Endodermal cell (in vitro differentiated cells): ENCODE measurements around the gene YIPF7. TPM values are rescaled to one million over a fixed set of nuclear protein-coding genes. Genes with fewer than 3 reads are reported as not detected.

Experiments used
- DNase-seq: peaks from one replicate; pipeline ENCODE4 v3.0.0-alpha.2; 2017
- H3K27ac ChIP-seq: 2 replicates; pipeline ENCODE4 v1.5.1; 2013; ENCODE audit warnings: mild to moderate bottlenecking, low read depth, low read length, moderate library complexity
- H3K27me3 ChIP-seq: 2 replicates; pipeline ENCODE4 v1.6.1; 2013; ENCODE audit warnings: mild to moderate bottlenecking, low read length, moderate library complexity; ENCODE audit not compliant: insufficient read depth, control insufficient read depth, poor library complexity, severe bottlenecking
- H3K36me3 ChIP-seq: 2 replicates; pipeline ENCODE4 v1.7.0; 2013; ENCODE audit warnings: mild to moderate bottlenecking, low read length, moderate library complexity; ENCODE audit not compliant: control insufficient read depth, insufficient read depth
- H3K4me1 ChIP-seq: one replicate; pipeline ENCODE4 v1.7.0; 2013; ENCODE audit warnings: low read length; ENCODE audit not compliant: control insufficient read depth, insufficient read depth
- H3K4me3 ChIP-seq: 2 replicates; pipeline ENCODE4 v1.5.1; 2013; ENCODE audit warnings: mild to moderate bottlenecking, low read length, moderate library complexity
- H3K9ac ChIP-seq: 2 replicates; pipeline ENCODE4 v1.6.1; 2013; ENCODE audit warnings: mild to moderate bottlenecking, low read length, moderate library complexity; ENCODE audit not compliant: poor library complexity, severe bottlenecking; ENCODE audit errors: extremely low read depth
- H3K9me3 ChIP-seq: 2 replicates; pipeline ENCODE4 v1.6.1; 2013; ENCODE audit warnings: mild to moderate bottlenecking, low read length, moderate library complexity; ENCODE audit not compliant: control insufficient read depth
- H3K27ac Mint-ChIP-seq: 2 replicates; pipeline ENCODE4 v1.8.0; 2020; ENCODE audit warnings: mixed read lengths
- H3K27me3 Mint-ChIP-seq: 2 replicates; pipeline ENCODE4 v1.8.0; 2021; ENCODE audit warnings: mild to moderate bottlenecking, mixed read lengths; ENCODE audit not compliant: insufficient read depth
- H3K36me3 Mint-ChIP-seq: 2 replicates; pipeline ENCODE4 v1.8.0; 2020; ENCODE audit warnings: low read depth, mixed read lengths
- H3K4me1 Mint-ChIP-seq: 2 replicates; pipeline ENCODE4 v1.8.0; 2020; ENCODE audit warnings: mixed read lengths
- H3K4me3 Mint-ChIP-seq: 2 replicates; pipeline ENCODE4 v1.8.0; 2020; ENCODE audit warnings: mild to moderate bottlenecking, moderate library complexity, mixed read lengths
- H3K9me3 Mint-ChIP-seq: 2 replicates; pipeline ENCODE4 v1.8.0; 2020; ENCODE audit warnings: mild to moderate bottlenecking, mixed read lengths
- whole genome bisulfite sequencing, 2 experiments: methylation state at CpG; one replicate each; pipeline versions ENCODE4 v1.1.5 to v1.1.7; 2013; ENCODE audit warnings: missing lambda C conversion rate in 2 of 2, mixed read lengths in 1 of 2; ENCODE audit not compliant: insufficient coverage in 1 of 2, insufficient read length in 1 of 2; 5-methylcytosine and 5-hydroxymethylcytosine counted together
- long read RNA-seq, 4 experiments: library from polyadenylated mRNA in 2 of 4; library from RNA in 1 of 4; library from capped mRNA in 1 of 4; stranded (forward) in 3 of 4; unstranded in 1 of 4; transcript quantifications; one replicate each; pipeline ENCODE4 v2.0.0, GENCODE V29; 2020 to 2021; ENCODE audit warnings: inconsistent platforms in 1 of 4
- polyA plus RNA-seq, 2 experiments: library from polyadenylated mRNA; stranded (reverse); fragments of 50-300 nt; gene quantifications; one replicate each; pipeline ENCODE4 v1.2.3, GENCODE V29; 2013
- total RNA-seq, 2 donors: library from RNA; stranded (reverse); fragmentation: NEBNext Ultra II Directional in 1 of 2; extraction: Animal tissue kit (Norgen Biotek cat#: 25700) in 1 of 2; gene quantifications; 2 replicates in 1 of 2; 3 replicates in 1 of 2; pipeline ENCODE4 v1.2.1, GENCODE V29; 2021
- TF ChIP-seq, protein P1 (sequence below): fragments of 200-600 bp; sonication (generic); conservative IDR thresholded peaks from 2 replicates; pipeline ENCODE4 v1.5.0; 2021; ENCODE audit warnings: antibody characterized with exemption, mild to moderate bottlenecking

Gene YIPF7
- total RNA-seq, result not detected
- polyA plus RNA-seq (2013, experiment 1 of 2), result not detected
- not detected for polyA plus RNA-seq (2013, experiment 2 of 2)
- long read RNA-seq, experiment 1, result 0 reads
- long read RNA-seq, experiment 2, partial matches to known transcripts, result 0 of 1 reads
- long read RNA-seq, experiment 2, other reads (novel, unspliced or antisense), result 1 of 1 reads
- long read RNA-seq, experiment 3, result 0 reads
- long read RNA-seq, experiment 4, result 0 reads

DNA sequence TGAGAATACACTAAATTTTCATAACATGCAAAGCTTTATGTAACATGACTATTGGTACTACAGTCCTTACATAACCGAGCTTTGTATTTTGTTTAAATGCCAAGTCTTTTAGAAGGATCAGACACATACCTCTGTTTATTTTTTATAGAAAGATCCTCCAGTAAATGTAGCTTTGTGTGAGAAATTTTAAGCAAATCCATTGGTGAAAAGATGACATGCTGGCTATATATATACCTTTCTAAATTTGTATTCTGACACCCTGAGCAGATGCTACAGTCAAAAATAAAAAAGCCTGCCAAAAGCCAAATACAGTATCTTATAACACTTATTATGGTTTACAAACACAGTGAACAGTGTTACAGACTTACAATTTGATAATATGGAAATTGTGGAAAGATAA is at the start of gene YIPF7:
Gene YIPF7, minus strand, starts transcription at position 201 of the 400 bp plus-strand sequence. CDS start 1,525 bp downstream, outside the sequence.
- H3K36me3 ChIP-seq, result no peaks in the 10 kb centered on the region
- H3K4me3 ChIP-seq, result no peak within 1 kb of the TSS
- no peak within 1 kb of the TSS for H3K9ac ChIP-seq
- no peak for DNase-seq
- no peak within 1 kb of the TSS for H3K27ac Mint-ChIP-seq
- H3K27me3 ChIP-seq, result peaks cover 20% of the 10 kb centered on the region
- peaks cover 5% of the 10 kb centered on the region for H3K27me3 Mint-ChIP-seq
- TF ChIP-seq, protein P1, sequence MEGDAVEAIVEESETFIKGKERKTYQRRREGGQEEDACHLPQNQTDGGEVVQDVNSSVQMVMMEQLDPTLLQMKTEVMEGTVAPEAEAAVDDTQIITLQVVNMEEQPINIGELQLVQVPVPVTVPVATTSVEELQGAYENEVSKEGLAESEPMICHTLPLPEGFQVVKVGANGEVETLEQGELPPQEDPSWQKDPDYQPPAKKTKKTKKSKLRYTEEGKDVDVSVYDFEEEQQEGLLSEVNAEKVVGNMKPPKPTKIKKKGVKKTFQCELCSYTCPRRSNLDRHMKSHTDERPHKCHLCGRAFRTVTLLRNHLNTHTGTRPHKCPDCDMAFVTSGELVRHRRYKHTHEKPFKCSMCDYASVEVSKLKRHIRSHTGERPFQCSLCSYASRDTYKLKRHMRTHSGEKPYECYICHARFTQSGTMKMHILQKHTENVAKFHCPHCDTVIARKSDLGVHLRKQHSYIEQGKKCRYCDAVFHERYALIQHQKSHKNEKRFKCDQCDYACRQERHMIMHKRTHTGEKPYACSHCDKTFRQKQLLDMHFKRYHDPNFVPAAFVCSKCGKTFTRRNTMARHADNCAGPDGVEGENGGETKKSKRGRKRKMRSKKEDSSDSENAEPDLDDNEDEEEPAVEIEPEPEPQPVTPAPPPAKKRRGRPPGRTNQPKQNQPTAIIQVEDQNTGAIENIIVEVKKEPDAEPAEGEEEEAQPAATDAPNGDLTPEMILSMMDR, result no peak
- 100% methylated on average over 1 of the region's 1 CpG; no CpG with 5 or more reads in 1 of the 2 experiments for WGBS, 2 experiments
- no peak within 1 kb of the TSS for H3K27ac ChIP-seq
- no peaks in the 10 kb centered on the region for H3K36me3 Mint-ChIP-seq
- no peaks in the 10 kb centered on the region for H3K4me1 ChIP-seq
- H3K9me3 ChIP-seq, result no peaks in the 10 kb centered on the region
- no peaks in the 10 kb centered on the region for H3K4me1 Mint-ChIP-seq
- no peak within 1 kb of the TSS for H3K4me3 Mint-ChIP-seq
- H3K9me3 Mint-ChIP-seq, result no peaks in the 10 kb centered on the region

DNA sequence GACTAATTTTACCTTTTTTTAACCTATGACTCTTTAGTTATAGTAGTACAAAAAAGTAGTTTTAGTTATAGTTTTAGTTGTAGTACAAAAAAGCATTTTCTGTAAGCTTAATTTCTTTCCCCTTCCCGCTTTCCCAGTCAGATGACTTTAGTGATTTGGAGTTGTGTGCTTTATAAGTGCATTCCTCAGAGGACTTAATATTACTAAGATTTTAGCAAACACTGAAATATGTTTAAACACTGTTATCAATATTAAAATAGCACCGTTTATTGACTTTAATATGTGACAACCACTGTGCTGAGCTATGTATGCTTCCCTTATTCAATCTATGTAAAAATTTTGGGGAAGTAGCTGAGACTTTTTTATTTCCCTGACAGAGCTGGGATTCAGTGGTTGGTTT is 49.6 kb upstream of the YIPF7 start:
- Histone ChIP-seq H3K9ac (no peak overlapping the region), H3K4me3 (no peak overlapping the region), H3K36me3 (peaks cover 48% of the 10 kb centered on the region), H3K4me1 (no peaks in the 10 kb centered on the region), H3K9me3 (no peaks in the 10 kb centered on the region), H3K27me3 (no peaks in the 10 kb centered on the region), H3K27ac (no peak overlapping the region)
- DNase-seq, result no peak
- TF ChIP-seq, protein P1, result no peak
- Mint-ChIP-seq H3K4me3 (no peak overlapping the region), H3K36me3 (peaks cover 38% of the 10 kb centered on the region), H3K27ac (no peak overlapping the region), H3K9me3 (no peaks in the 10 kb centered on the region), H3K4me1 (peaks cover 9% of the 10 kb centered on the region), H3K27me3 (peaks cover 3% of the 10 kb centered on the region)
- 92 to 100% methylated on average over 1 of the region's 2 CpGs for WGBS, 2 experiments

DNA sequence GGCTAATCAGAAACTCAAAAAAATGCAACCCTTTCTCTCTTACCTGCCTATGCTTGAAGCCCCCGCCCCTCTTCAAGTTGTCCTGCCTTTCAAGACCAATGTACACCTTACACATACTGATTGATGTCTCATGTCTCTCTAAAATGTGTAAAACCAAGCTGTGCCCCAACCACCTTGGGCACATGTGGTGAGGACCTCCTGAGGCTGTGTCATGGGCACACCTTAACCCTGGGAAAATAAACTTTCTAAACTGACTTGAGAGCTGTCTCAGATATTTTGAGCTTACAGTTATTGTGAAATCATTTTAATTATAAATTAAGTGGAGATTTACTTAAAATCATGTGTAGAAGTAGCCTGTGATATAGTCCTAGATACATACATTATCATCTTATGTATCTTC is 49.0 kb upstream of the YIPF7 start:
- Histone ChIP-seq H3K4me3 (no peak overlapping the region), H3K9ac (no peak overlapping the region), H3K9me3 (no peaks in the 10 kb centered on the region), H3K4me1 (no peaks in the 10 kb centered on the region), H3K27ac (no peak overlapping the region), H3K27me3 (no peaks in the 10 kb centered on the region), H3K36me3 (peaks cover 54% of the 10 kb centered on the region)
- Mint-ChIP-seq H3K27me3 (peaks cover 3% of the 10 kb centered on the region), H3K27ac (no peak overlapping the region), H3K9me3 (no peaks in the 10 kb centered on the region), H3K36me3 (peaks cover 41% of the 10 kb centered on the region), H3K4me3 (no peak overlapping the region), H3K4me1 (peaks cover 9% of the 10 kb centered on the region)
- DNase-seq, result no peak
- TF ChIP-seq, protein P1, result no peak
- WGBS, 2 experiments, result 91% methylated on average over 1 of the region's 1 CpG; no CpG with 5 or more reads in 1 of the 2 experiments
